Jurkat, Clone E6-1 (cell line): ENCODE results near the gene PTPRN2.
"Not testable (repeated sequence)": the region's sequence is repeated elsewhere in the genome, so short reads cannot be mapped to it uniquely, and the experiment has no call there.

ENCODE experiments used
- DNase-seq: peaks from one replicate; pipeline ENCODE4 v3.0.0-alpha.2; 2011; ENCODE audit warnings: low read depth, low spot score
- H3K4me3 ChIP-seq: 2 replicates; pipeline ENCODE4 v1.5.1; 2011; ENCODE audit warnings: mild to moderate bottlenecking, low read length, control low read depth, moderate library complexity

PTPRN2 gene

GRCh38 chr7:158538156-158538946, 49.3 kb downstream of the PTPRN2 start:
- DNase-seq = no peak
- H3K4me3 ChIP-seq = no peak overlapping the region

GRCh38 chr7:158537516-158537882, 50.1 kb downstream of the PTPRN2 start:
- DNase-seq = no peak
- no peak overlapping the region for H3K4me3 ChIP-seq

DNA sequence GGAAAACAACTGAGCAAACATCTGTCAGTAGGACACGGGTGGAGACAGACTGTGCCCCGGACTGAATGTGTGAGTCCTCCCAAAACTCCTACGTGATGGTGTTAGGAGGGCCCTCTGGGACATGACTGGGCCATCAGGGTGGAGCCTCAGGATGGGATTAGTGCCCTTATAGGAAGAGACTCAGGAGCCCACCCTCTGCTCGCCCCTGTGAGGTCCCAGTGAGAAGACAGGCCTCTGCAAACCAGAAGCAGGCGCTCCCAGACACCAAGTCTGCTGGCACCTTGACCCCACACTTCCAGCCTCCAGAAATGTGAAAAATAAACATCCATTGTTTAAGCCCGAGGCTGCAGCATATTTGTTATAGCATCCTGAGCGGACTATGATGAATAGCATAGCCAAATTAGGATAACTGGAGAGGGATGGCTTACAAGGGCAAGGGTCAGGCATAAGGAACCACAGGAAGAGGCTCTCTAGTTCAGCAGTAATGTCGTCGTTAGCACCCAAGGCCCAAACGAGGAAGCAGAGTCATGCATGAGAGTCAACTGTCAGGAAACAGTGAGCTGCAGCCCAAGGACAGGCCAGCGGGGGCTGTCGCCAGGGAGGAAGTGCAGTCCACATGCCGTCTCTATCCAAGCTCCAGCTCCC, 50.6 kb downstream of the PTPRN2 start:
- H3K4me3 ChIP-seq = no peak overlapping the region
- no peak for DNase-seq

DNA sequence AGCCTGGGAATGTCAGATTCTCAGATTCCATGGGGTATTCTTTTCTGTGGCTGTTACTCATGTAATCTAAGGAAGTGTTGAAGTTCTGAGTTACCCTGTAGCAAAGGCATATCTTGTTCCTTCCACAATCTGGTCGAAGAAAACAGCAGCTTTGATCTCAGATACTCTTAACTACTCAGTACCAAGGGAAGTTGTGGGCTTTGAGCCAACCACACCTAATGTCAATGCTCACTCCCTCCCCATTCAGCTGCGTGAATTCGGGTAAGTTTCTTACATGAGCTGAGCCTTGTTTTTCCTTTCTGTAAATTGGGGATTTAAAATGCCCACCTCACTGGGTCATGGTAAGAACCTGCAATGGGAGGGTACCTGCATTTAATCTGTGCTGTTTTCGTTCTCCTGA, 52.5 kb downstream of the PTPRN2 start:
- DNase-seq = peak; percentile 47
- H3K4me3 ChIP-seq = no peak overlapping the region

DNA sequence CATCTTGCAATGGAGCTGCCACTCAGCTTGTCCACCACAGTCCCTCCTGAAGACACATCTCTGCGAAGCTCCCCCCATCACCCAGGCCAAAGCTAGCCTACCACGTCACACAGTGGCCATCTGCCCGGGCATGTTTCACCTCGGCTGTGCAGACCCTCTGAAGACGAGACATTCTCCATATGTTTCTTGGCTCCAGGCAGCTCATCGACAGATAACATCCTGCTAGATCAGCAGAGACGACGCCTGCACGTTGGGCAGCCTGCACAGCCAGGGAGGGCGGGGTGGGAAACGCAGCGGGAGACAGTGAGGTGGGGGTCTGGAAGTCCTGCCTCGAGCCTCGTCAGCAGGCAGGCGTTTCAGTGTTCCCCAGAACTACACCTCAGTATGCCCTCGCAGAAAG, 53.0 kb downstream of the PTPRN2 start:
- H3K4me3 ChIP-seq = no peak overlapping the region
- no peak for DNase-seq

DNA sequence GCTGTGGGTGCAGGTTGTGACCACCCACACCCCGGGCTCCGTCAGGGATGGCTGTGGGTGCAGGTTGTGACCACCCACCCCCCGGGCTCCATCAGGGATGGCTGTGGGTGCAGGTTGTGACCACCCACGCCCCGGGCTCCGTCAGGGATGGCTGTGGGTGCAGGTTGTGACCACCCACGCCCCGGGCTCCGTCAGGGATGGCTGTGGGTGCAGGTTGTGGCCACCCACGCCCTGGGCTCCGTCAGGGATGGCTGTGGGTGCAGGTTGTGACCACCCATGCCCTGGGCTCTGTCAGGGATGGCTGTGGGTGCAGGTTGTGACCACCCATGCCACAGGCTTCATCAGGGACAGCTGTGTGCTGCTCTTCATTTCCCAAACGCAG, 53.5 kb downstream of the PTPRN2 start:
- H3K4me3 ChIP-seq, DNase-seq: not testable (repeated sequence)

DNA sequence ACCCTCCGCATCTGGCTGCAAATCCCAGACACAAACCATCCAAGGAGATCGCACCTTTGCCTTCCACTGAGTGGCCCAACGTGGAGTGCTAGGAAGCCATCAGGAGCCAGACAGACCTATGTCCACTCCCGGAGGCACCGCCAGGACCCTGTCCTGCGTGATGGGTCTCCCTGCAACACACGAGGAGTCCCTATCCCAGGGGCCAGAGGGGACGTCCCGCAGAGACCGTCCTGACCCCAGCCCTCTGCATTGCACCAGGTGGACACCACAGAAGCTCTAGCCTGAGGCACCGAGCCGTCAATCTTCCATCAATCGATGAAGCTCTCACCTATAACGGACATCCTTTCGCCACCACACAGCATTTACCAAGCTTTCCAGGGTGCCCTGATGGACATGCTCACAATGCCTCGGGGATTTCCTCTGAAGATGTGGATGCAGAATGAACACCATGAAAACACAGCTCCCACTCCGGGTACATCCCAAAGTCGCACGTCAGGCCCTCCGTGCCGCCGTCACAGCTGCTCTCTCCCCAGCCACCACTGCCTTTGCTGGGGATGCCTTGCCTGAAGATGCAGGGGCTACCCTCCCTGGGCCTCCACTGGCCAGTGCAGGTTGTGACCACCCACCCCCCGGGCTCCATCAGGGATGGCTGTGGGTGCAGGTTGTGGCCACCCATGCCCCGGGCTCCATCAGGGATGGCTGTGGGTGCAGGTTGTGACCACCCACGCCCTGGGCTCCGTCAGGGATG, 54.1 kb downstream of the PTPRN2 start:
- no peak for DNase-seq
- no peak overlapping the region for H3K4me3 ChIP-seq

DNA sequence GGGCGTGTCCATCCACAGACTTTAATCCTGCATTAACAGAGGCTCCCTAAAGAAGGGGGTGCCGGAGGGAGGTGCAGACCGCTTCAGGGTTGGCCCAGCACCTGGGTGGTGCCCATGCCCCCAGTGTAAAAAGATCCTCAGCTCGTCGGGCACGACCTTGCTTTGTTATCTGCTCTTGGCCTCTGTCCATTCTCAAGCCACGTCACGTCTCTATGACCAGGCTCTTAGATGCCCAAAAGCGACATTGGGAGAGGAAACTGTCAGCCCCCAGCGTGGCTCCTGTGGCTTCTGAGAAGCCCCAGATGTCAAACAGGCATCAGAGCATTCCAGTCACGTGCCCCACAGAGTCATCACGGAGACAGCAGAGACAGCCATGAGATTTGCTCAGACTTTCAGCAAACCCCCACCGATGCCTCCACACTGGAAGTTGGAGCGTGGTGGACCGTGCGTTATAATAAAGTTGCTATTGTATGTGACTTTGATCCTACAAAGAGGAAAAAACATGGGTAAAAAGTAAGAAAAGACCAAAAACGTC, 55.5 kb downstream of the PTPRN2 start:
- DNase-seq = peak; percentile 31
- no peak overlapping the region for H3K4me3 ChIP-seq

- no peak overlapping the region for H3K4me3 ChIP-seq
- DNase-seq = no peak
These were observed 56.0 kb downstream of the PTPRN2 start for GRCh38 chr7:158531661-158532060.

- H3K4me3 ChIP-seq = no peak overlapping the region
- no peak for DNase-seq
These were observed 56.6 kb downstream of the PTPRN2 start for GRCh38 chr7:158530800-158531609.

DNA sequence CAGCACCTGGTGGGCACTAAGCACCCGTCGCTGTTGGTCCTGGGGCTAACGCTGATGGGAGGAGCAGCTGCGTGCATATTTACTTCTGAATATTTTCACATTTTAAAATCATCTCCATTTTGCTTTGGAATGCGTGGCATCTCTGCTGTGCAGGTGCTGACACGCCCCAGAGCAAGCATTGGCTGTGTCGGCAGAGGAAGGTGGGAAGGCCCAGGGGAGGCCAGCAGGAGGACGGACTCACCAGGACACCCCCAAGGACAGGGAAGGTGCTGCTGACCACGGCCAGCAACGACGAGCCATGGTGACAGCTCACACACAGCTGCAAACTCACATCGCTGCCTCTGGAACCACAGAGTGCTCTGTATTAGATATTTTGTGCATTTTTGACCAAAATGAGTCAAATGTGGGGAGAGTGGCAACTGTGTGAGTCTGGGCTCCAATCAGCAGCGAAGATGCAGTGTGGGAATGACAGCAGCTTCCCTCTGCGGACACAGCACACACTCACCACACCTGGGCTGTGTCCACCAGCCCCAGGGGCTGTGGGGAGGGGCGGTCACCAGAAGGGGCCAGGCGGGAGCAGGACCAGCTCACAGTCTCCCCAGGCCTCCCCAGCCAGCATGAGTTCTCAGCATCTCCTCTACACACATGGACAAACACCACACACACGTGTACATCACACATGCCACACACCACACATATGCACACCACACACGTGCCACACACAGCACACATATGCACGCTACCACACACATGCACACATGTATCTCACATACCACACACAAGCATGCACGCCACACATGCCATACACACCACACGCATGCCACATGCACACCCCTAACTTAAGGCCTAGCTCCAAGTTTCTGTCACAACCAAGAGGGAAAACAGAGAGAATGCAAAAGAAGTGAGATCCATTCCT, 58.2 kb downstream of the PTPRN2 start:
- DNase-seq = no peak
- no peak overlapping the region for H3K4me3 ChIP-seq

DNA sequence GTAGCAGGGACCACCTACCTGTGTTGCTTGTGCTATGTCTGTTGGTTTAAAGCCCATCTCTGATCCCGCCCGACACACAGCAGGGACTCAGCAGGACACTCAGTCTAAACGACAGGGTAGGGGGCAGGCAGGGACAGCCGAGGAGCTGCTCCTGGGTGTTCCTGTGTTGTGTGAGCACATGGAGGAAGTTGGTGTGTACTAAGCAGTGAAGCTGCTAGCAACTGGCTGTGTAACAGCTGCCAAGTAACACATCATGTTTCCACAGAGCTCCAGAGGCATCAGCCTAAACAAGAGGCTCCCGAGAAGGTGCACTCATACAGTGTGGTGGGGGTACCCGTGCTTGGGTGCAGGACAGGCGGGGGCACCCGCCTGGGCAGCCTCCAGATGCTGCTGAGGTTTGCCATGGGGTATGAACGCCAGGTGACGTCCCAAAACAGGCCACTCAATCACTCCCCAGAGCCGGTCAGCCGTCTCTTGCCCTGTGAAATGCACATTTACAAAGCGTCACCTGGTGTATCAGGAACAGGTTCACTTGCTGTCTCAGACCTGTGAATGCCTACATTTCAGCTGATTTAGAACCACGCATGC, 59.6 kb downstream of the PTPRN2 start:
- DNase-seq = no peak
- no peak overlapping the region for H3K4me3 ChIP-seq

DNA sequence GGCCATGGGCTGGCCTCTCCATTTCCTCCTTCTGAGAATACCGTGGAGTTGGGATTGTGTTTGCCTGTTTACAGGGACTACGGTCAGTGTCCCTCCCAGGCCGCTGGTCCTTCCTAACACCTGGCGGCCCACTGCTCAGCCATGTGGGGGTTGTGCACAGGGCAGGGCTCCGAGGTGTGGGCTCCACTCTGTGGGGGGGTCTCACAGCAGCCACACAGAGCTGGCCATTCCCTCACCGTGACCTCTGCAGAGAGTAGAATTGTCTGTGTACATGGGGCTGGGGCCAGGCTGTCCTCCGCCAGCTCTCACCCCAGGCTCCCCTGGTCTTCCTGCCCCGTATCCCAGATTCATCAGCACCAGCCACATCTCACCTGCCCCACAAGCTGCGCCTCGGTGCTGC, 60.1 kb downstream of the PTPRN2 start:
- no peak for DNase-seq
- H3K4me3 ChIP-seq = no peak overlapping the region

- no peak overlapping the region for H3K4me3 ChIP-seq
- DNase-seq = no peak
These were observed 60.6 kb downstream of the PTPRN2 start for GRCh38 chr7:158527038-158527437.

DNA sequence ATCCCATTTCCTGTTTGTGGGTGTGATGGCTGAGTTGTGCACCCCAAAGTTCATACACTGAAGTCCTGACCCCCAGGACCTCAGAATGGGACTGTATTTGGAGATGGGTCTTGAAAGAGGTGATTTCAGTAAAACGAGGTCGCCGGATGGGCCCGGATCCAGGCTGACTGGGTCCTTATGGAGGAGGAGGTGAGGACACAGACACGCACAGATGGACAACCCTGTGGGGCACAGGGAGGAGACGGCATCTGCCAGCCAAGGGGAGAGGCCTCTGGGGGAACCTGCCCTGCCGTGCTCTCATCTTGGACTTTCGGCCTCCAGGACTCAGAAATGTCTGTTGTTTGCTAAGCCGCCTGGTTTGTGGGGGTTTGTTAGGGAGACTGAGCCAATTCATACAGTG, 61.1 kb downstream of the PTPRN2 start:
- no peak for DNase-seq
- no peak overlapping the region for H3K4me3 ChIP-seq

- no peak for DNase-seq
These were observed 61.8 kb downstream of the PTPRN2 start for GRCh38 chr7:158525648-158526484.

More at GRCh38 chr7:158525648-158526484, 61.8 kb downstream of the PTPRN2 start:
- H3K4me3 ChIP-seq = no peak overlapping the region
